EH (cell line): ENCODE data around the gene KIDINS220.

Experiments
- DNase-seq: peaks from one replicate; pipeline ENCODE4 v3.0.0-alpha.2; 2015; ENCODE audit warnings: low read depth

Gene KIDINS220

GRCh38 chr2:8805278-8806210 lies 31.9 kb downstream of the KIDINS220 start:
- DNase-seq = no peak

GRCh38 chr2:8803658-8804379 lies 33.6 kb downstream of the KIDINS220 start:
- DNase-seq = peak; percentile 83

GRCh38 chr2:8802741-8803140 lies 34.7 kb downstream of the KIDINS220 start:
- no peak for DNase-seq

GRCh38 chr2:8800821-8801220 lies 36.6 kb downstream of the KIDINS220 start:
- no peak for DNase-seq

- DNase-seq = no peak
Observed at GRCh38 chr2:8800218-8800617, 37.2 kb downstream of the KIDINS220 start.

- DNase-seq = no peak
Observed at GRCh38 chr2:8799004-8799403, 38.4 kb downstream of the KIDINS220 start.

GRCh38 chr2:8798393-8798792 lies 39.0 kb downstream of the KIDINS220 start:
- no peak for DNase-seq

- DNase-seq = no peak
Observed at GRCh38 chr2:8797682-8798081, 39.7 kb downstream of the KIDINS220 start.

GRCh38 chr2:8796878-8797550 lies 40.4 kb downstream of the KIDINS220 start:
- no peak for DNase-seq

- DNase-seq = no peak
Observed at GRCh38 chr2:8796315-8796848, 41.0 kb downstream of the KIDINS220 start.

GRCh38 chr2:8794923-8795825 lies 42.2 kb downstream of the KIDINS220 start:
- DNase-seq = peak; percentile 88

GRCh38 chr2:8790739-8791162 lies 46.7 kb downstream of the KIDINS220 start:
- DNase-seq = no peak

GRCh38 chr2:8786463-8786862 lies 51.0 kb downstream of the KIDINS220 start:
- DNase-seq = no peak

GRCh38 chr2:8779795-8780671 lies 57.4 kb downstream of the KIDINS220 start:
- no peak for DNase-seq

- DNase-seq = no peak
Observed at GRCh38 chr2:8774371-8774770, 63.0 kb downstream of the KIDINS220 start.

GRCh38 chr2:8767324-8767723 lies 70.1 kb downstream of the KIDINS220 start:
- DNase-seq = no peak

- DNase-seq = peak; percentile 54
Observed at GRCh38 chr2:8761529-8762164, 75.8 kb downstream of the KIDINS220 start.

- DNase-seq = no peak
Observed at GRCh38 chr2:8756716-8757115, 80.7 kb downstream of the KIDINS220 start.

GRCh38 chr2:8756230-8756629 lies 81.2 kb downstream of the KIDINS220 start:
- no peak for DNase-seq
